GM23338 (cell line): Measurements from ENCODE around the gene POPDC2. TPM values are rescaled to one million over a fixed set of nuclear protein-coding genes. Genes with fewer than 3 reads are reported as not detected.
A peak's percentile ranks its signal among the peaks of the same experiment; 100 is the strongest.

Source experiments
- ATAC-seq: fragments of 200-7000 bp; cut with Tn5 transposase; 3 replicates; pipeline ENCODE4 v1.9.1; 2020
- DNase-seq: peaks from one replicate; pipeline ENCODE4 v3.0.0-alpha.2; 2015; ENCODE audit warnings: low spot score
- H2AFZ ChIP-seq: fragments of 200-600 bp; sonication (generic); 2 replicates; pipeline ENCODE4 v1.8.0; 2016; ENCODE audit warnings: antibody characterized with exemption, mild to moderate bottlenecking, moderate library complexity
- H3F3A ChIP-seq: fragments of 200-600 bp; sonication (generic); replicated peaks from 2 replicates; pipeline ENCODE4 v1.8.0; 2017; ENCODE audit warnings: antibody characterized with exemption, mixed run types, low read depth
- H3K27ac ChIP-seq: fragments of 200-600 bp; sonication (generic); 2 replicates; pipeline ENCODE4 v1.6.1; 2016; ENCODE audit warnings: low read depth
- H3K27me3 ChIP-seq: fragments of 200-600 bp; sonication (generic); 2 replicates; pipeline ENCODE4 v1.8.0; 2016; ENCODE audit warnings: mild to moderate bottlenecking, mixed run types, moderate library complexity; ENCODE audit not compliant: insufficient read depth
- H3K36me3 ChIP-seq: fragments of 200-600 bp; sonication (generic); 2 replicates; pipeline ENCODE4 v1.8.0; 2016; ENCODE audit warnings: mild to moderate bottlenecking; ENCODE audit not compliant: insufficient read depth
- H3K4me1 ChIP-seq: fragments of 200-600 bp; sonication (generic); 2 replicates; pipeline ENCODE4 v1.8.0; 2016; ENCODE audit warnings: mild to moderate bottlenecking, moderate library complexity; ENCODE audit not compliant: insufficient read depth
- H3K4me2 ChIP-seq: fragments of 200-600 bp; sonication (generic); 2 replicates; pipeline ENCODE4 v1.7.1; 2017; ENCODE audit warnings: mixed run types
- H3K4me3 ChIP-seq: fragments of 200-600 bp; sonication (generic); 2 replicates; pipeline ENCODE4 v1.6.1; 2016; ENCODE audit warnings: mixed run types
- H3K79me2 ChIP-seq: fragments of 200-600 bp; sonication (generic); replicated peaks from 2 replicates; pipeline ENCODE4 v1.8.0; 2017; ENCODE audit warnings: mild to moderate bottlenecking; ENCODE audit not compliant: insufficient read depth
- H3K9me2 ChIP-seq: fragments of 200-600 bp; sonication (generic); 2 replicates; pipeline ENCODE4 v1.8.0; 2017; ENCODE audit not compliant: insufficient read depth
- H4K20me1 ChIP-seq: fragments of 200-600 bp; sonication (generic); replicated peaks from 2 replicates; pipeline ENCODE4 v1.8.0; 2017; ENCODE audit warnings: mild to moderate bottlenecking; ENCODE audit not compliant: insufficient read depth
- H3K27ac Mint-ChIP-seq: 2 replicates; pipeline ENCODE4 v1.8.0; 2020; ENCODE audit warnings: inconsistent platforms, mild to moderate bottlenecking, moderate library complexity, mixed read lengths
- H3K27me3 Mint-ChIP-seq: 3 replicates; pipeline ENCODE4 v1.8.0; 2022; ENCODE audit warnings: low read depth, mild to moderate bottlenecking, moderate library complexity, mixed read lengths, inconsistent platforms; ENCODE audit not compliant: insufficient read depth, poor library complexity
- H3K36me3 Mint-ChIP-seq: 3 replicates; pipeline ENCODE4 v1.8.0; 2021; ENCODE audit warnings: low read depth, mild to moderate bottlenecking, inconsistent platforms, moderate library complexity, mixed read lengths
- H3K4me1 Mint-ChIP-seq: 3 replicates; pipeline ENCODE4 v1.8.0; 2020; ENCODE audit warnings: mild to moderate bottlenecking, inconsistent platforms, mixed read lengths
- H3K4me3 Mint-ChIP-seq: 3 replicates; pipeline ENCODE4 v1.8.0; 2021; ENCODE audit warnings: moderate library complexity, mild to moderate bottlenecking, inconsistent platforms, mixed read lengths
- H3K9me3 Mint-ChIP-seq: 3 replicates; pipeline ENCODE4 v1.8.0; 2020; ENCODE audit warnings: moderate library complexity, mild to moderate bottlenecking, inconsistent platforms, mixed read lengths
- CREB1 ChIP-seq: fragments of 250-450 bp; sonication (Bioruptor Pico); IDR thresholded peaks from 2 replicates; pipeline ENCODE4 v1.5.0; 2020; ENCODE audit warnings: low read depth, mild to moderate bottlenecking, moderate library complexity
- CTCF ChIP-seq, 2 experiments: fragments of 200-600 bp in 1 of 2; sonication (generic) in 1 of 2; conservative IDR thresholded peaks; 2 replicates each; pipeline versions ENCODE4 v1.5.1 to v1.6.1; 2016 to 2017; ENCODE audit warnings: antibody characterized with exemption in 2 of 2, low read depth in 2 of 2, mild to moderate bottlenecking in 2 of 2, moderate library complexity in 1 of 2
- ETS1 ChIP-seq: IDR thresholded peaks from 2 replicates; pipeline ENCODE4 v1.6.1; 2016; ENCODE audit warnings: antibody characterized with exemption
- EZH2 ChIP-seq: fragments of 200-600 bp; sonication (generic); IDR thresholded peaks from one replicate; pipeline ENCODE4 v1.8.0; 2017; ENCODE audit warnings: antibody characterized with exemption, mild to moderate bottlenecking, low read depth; ENCODE audit not compliant: unreplicated experiment
- EZH2phosphoT487 ChIP-seq: fragments of 200-600 bp; sonication (generic); IDR thresholded peaks from one replicate; pipeline ENCODE4 v1.8.1; 2018; ENCODE audit warnings: antibody characterized with exemption; ENCODE audit not compliant: unreplicated experiment
- JUNB ChIP-seq: IDR thresholded peaks from one replicate; pipeline ENCODE4 v1.6.1; 2016; ENCODE audit warnings: antibody characterized with exemption; ENCODE audit not compliant: unreplicated experiment
- NANOG ChIP-seq: IDR thresholded peaks from 2 replicates; pipeline ENCODE4 v1.6.1; 2016; ENCODE audit warnings: antibody characterized with exemption, borderline replicate concordance
- POLR2AphosphoS5 ChIP-seq: IDR thresholded peaks from 2 replicates; pipeline ENCODE4 v1.6.1; 2016; ENCODE audit warnings: antibody characterized with exemption, low read depth
- REST ChIP-seq: IDR thresholded peaks from one replicate; pipeline ENCODE4 v1.6.1; 2018; ENCODE audit warnings: antibody characterized with exemption; ENCODE audit not compliant: unreplicated experiment
- STAT1 ChIP-seq: IDR thresholded peaks from one replicate; pipeline ENCODE4 v1.6.1; 2016; ENCODE audit warnings: antibody characterized with exemption; ENCODE audit not compliant: unreplicated experiment
- ZNF114 ChIP-seq: fragments of 250-450 bp; sonication (Bioruptor Pico); IDR thresholded peaks from 2 replicates; pipeline ENCODE4 v1.5.0; 2020; ENCODE audit warnings: mild to moderate bottlenecking, moderate library complexity
- ZNF331 ChIP-seq: fragments of 250-450 bp; sonication (Bioruptor Pico); IDR thresholded peaks from 2 replicates; pipeline ENCODE4 v1.5.0; 2020; ENCODE audit warnings: low read depth, mild to moderate bottlenecking, moderate library complexity
- ZNF462 ChIP-seq: fragments of 250-450 bp; sonication (Bioruptor Pico); IDR thresholded peaks from 2 replicates; pipeline ENCODE4 v1.5.0; 2020; ENCODE audit warnings: mild to moderate bottlenecking, moderate library complexity
- polyA plus RNA-seq: library from polyadenylated mRNA; unstranded; fragments of >200 nt; fragmentation: Nextera tagmentation; extraction: Ambion mirVana; gene quantifications from 2 replicates; pipeline ENCODE4 v1.2.1, GENCODE V29; 2016
- total RNA-seq: library from RNA; depleted of rRNA; stranded (reverse); fragments of >200 nt; shearing (Covaris generic); gene quantifications from 2 replicates; pipeline ENCODE4 v1.2.3, GENCODE V29; 2014

Gene POPDC2
- total and polyA plus RNA-seq, 2 experiments from 2014 or later = 0.36 TPM; not detected in 1

GRCh38 chr3:119647171-119647570 lies 13.2 kb downstream of the POPDC2 start:
- no peak for TF ChIP-seq CREB1
- TF ChIP-seq ZNF114 (CRISPR knock-in tag) = no peak
- TF ChIP-seq STAT1 = no peak
- no peak for TF ChIP-seq ZNF462 (CRISPR knock-in tag)
- TF ChIP-seq JUNB = no peak
- TF ChIP-seq NANOG = no peak
- TF ChIP-seq ETS1 = no peak
- TF ChIP-seq CTCF (conservative IDR thresholded peaks at IDR 0.05; ENCODE audit: low read depth in 2 of 2) = no peak
- TF ChIP-seq REST = no peak
- no peak for TF ChIP-seq ZNF331 (CRISPR knock-in tag)
- TF ChIP-seq EZH2 = no peak
- TF ChIP-seq POLR2AphosphoS5 = no peak
- no peak for TF ChIP-seq EZH2phosphoT487
- Mint-ChIP-seq H3K36me3 (no peaks in the 10 kb centered on the region), H3K9me3 (no peaks in the 10 kb centered on the region), H3K27me3 (no peaks in the 10 kb centered on the region), H3K27ac (peak overlapping the region; percentile 32), H3K4me3 (no peak overlapping the region), H3K4me1 (peaks cover 24% of the 10 kb centered on the region)
- no peak for ATAC-seq
- H2AFZ ChIP-seq = peak overlapping the region; percentile 82; the same call in 1 of the 2 replicates
- H3F3A ChIP-seq = no peaks in the 10 kb centered on the region
- H3K4me1 ChIP-seq = peaks cover 21% of the 10 kb centered on the region
- no peaks in the 10 kb centered on the region for H3K36me3 ChIP-seq
- no peaks in the 10 kb centered on the region for H4K20me1 ChIP-seq
- H3K27me3 ChIP-seq = no peaks in the 10 kb centered on the region
- H3K4me2 ChIP-seq = peak overlapping the region; percentile 61
- H3K27ac ChIP-seq = no peak overlapping the region
- no peak overlapping the region for H3K4me3 ChIP-seq
- peaks cover 6% of the 10 kb centered on the region; the same call in 1 of the 2 replicates for H3K9me2 ChIP-seq
- no peak for DNase-seq
- no peaks in the 10 kb centered on the region for H3K79me2 ChIP-seq
